ENCODE data around the gene UBAC2.
A peak's percentile ranks its signal among the peaks of the same experiment; 100 is the strongest.

The UBAC2 gene

DNA sequence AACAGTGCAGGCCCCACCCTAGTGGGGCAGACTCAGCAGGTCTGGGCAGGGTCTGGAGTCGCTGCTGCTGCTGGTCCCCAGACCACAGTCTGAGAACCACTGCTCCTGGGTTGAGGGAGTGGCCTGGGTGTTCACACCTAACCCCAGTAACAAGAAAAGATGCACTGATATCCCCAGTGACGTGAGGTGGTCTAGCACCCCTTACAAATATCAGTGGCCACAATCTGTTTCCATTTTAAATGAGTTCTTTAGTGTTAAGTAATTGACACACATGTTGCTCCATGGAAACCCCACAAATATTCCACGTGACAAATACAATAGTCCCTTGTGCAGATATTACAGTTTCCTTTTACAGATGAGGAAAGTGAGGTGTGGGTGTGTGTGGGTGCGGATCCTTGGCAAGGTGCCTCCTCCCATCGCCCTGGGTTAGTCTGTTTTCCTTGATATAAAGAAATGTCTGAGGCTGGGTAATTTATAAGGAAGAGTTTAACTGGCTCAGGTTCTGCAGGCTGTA, 202.9 kb downstream of the UBAC2 start:
- H3K4me3 ChIP-seq (ENCODE audit: low read depth, low read length, poor library complexity, severe bottlenecking) = no peak overlapping the region
- H3K36me3 ChIP-seq (ENCODE audit: insufficient read depth, low read length) = no peaks in the 10 kb centered on the region
- no peaks in the 10 kb centered on the region for H3K9me2 ChIP-seq (ENCODE audit: low read depth, low read length)
- H3K27ac ChIP-seq (ENCODE audit: low read depth, low read length, poor library complexity, severe bottlenecking) = no peak overlapping the region
- peaks cover 7% of the 10 kb centered on the region for H3K4me1 ChIP-seq (ENCODE audit: insufficient read depth, low read length, severe bottlenecking)
- TF ChIP-seq, protein P1, sequence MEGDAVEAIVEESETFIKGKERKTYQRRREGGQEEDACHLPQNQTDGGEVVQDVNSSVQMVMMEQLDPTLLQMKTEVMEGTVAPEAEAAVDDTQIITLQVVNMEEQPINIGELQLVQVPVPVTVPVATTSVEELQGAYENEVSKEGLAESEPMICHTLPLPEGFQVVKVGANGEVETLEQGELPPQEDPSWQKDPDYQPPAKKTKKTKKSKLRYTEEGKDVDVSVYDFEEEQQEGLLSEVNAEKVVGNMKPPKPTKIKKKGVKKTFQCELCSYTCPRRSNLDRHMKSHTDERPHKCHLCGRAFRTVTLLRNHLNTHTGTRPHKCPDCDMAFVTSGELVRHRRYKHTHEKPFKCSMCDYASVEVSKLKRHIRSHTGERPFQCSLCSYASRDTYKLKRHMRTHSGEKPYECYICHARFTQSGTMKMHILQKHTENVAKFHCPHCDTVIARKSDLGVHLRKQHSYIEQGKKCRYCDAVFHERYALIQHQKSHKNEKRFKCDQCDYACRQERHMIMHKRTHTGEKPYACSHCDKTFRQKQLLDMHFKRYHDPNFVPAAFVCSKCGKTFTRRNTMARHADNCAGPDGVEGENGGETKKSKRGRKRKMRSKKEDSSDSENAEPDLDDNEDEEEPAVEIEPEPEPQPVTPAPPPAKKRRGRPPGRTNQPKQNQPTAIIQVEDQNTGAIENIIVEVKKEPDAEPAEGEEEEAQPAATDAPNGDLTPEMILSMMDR (IDR thresholded peaks at IDR 0.05; ENCODE audit: low read length) = no peak
- no peak for TF ChIP-seq EZH2 (IDR thresholded peaks at IDR 0.05; ENCODE audit: borderline replicate concordance, low read length)
- no peak overlapping the region for H2AFZ ChIP-seq (ENCODE audit: low read length)
- H3K4me2 ChIP-seq (ENCODE audit: low read length) = no peak overlapping the region; the same call in 1 of the 2 replicates
- no peaks in the 10 kb centered on the region for H3F3A ChIP-seq (ENCODE audit: insufficient read depth, low read length)
- no peaks in the 10 kb centered on the region for H3K79me2 ChIP-seq (ENCODE audit: insufficient read depth, low read length)
- H3K9ac ChIP-seq (ENCODE audit: low read length) = no peak overlapping the region
- no peaks in the 10 kb centered on the region for H3K9me3 ChIP-seq (ENCODE audit: low read length)
- no peaks in the 10 kb centered on the region for H4K20me1 ChIP-seq (ENCODE audit: insufficient read depth, low read length)
- H3K27me3 ChIP-seq (ENCODE audit: insufficient read depth, low read length) = peaks cover 3% of the 10 kb centered on the region; the same call in 1 of the 2 replicates

DNA sequence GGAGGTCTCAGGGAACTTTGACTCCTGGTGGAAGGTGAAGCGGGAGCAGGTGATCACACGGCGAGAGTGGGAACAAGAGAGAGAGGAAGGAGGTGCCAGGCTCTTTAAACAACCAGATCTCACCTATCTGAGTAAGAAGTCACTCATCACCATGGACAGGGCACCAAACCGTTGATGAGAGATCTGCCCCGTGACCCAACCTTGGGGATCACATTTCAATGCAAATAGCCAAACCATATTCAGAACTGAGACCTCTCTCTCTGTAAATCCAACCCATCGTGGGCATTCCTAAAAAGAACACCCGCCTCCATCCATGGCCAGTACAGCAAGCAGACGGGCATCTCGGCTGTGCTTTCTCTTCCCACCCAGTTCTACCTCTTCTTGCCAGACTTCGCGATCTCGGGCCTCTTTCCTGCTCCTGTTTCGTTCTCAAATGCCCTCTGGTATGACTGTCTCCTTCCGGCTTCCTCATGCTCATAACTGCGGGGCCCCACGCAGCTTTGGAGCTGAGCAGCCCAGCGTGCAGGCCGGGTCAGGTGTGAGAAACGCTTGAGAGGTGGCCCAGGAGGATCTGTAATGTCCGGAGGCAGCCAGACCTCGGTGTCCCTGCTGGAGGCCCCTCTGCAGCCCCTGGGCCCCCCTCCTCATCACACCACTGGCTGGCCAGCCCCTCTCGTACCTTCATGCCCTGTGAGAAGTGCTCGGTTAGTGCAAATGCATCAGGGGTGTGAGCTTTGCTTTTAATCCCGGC, 203.5 kb downstream of the UBAC2 start:
- TF ChIP-seq, protein P1 (IDR thresholded peaks at IDR 0.05; ENCODE audit: low read length) = no peak
- peaks cover 7% of the 10 kb centered on the region for H3K4me1 ChIP-seq (ENCODE audit: insufficient read depth, low read length, severe bottlenecking)
- no peaks in the 10 kb centered on the region for H3K79me2 ChIP-seq (ENCODE audit: insufficient read depth, low read length)
- H3K9me2 ChIP-seq (ENCODE audit: low read depth, low read length) = no peaks in the 10 kb centered on the region
- no peak overlapping the region for H2AFZ ChIP-seq (ENCODE audit: low read length)
- no peaks in the 10 kb centered on the region for H3K9me3 ChIP-seq (ENCODE audit: low read length)
- H3K9ac ChIP-seq (ENCODE audit: low read length) = no peak overlapping the region
- peak overlapping the region; percentile 3 for H3K4me3 ChIP-seq (ENCODE audit: low read depth, low read length, poor library complexity, severe bottlenecking)
- H4K20me1 ChIP-seq (ENCODE audit: insufficient read depth, low read length) = no peaks in the 10 kb centered on the region
- H3K36me3 ChIP-seq (ENCODE audit: insufficient read depth, low read length) = no peaks in the 10 kb centered on the region
- H3K27ac ChIP-seq (ENCODE audit: low read depth, low read length, poor library complexity, severe bottlenecking) = no peak overlapping the region
- H3K27me3 ChIP-seq (ENCODE audit: insufficient read depth, low read length) = no peaks in the 10 kb centered on the region; the same call in 1 of the 2 replicates
- H3F3A ChIP-seq (ENCODE audit: insufficient read depth, low read length) = no peaks in the 10 kb centered on the region
- peak overlapping the region; percentile 18; the same call in 1 of the 2 replicates for H3K4me2 ChIP-seq (ENCODE audit: low read length)

DNA sequence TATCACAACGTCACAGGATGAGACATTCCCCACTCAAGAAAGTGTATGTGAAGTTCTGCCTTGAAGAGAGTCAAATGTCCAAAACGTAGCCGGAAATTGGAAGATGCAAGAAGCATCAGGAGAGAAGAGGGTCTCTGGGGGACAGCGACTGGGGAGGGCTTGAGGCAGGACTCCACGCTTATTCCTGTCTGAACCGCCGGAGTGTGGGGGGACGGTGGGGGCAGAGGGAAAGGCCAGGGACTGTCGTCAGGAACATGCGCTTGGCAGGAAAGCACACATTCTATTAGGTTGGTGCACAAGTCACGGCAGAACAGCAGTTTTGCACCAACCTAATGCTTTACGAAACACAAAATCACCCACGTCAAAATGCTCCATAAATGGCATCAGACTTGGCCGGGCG, 205.3 kb downstream of the UBAC2 start:
- TF ChIP-seq, protein P1 (IDR thresholded peaks at IDR 0.05; ENCODE audit: low read length) = no peak
- no peak for TF ChIP-seq EZH2 (IDR thresholded peaks at IDR 0.05; ENCODE audit: borderline replicate concordance, low read length)
- no peak overlapping the region for H2AFZ ChIP-seq (ENCODE audit: low read length)
- no peaks in the 10 kb centered on the region for H3K9me3 ChIP-seq (ENCODE audit: low read length)
- no peak overlapping the region for H3K9ac ChIP-seq (ENCODE audit: low read length)
- H3K27ac ChIP-seq (ENCODE audit: low read depth, low read length, poor library complexity, severe bottlenecking) = no peak overlapping the region
- no peaks in the 10 kb centered on the region for H3K9me2 ChIP-seq (ENCODE audit: low read depth, low read length)
- H3K36me3 ChIP-seq (ENCODE audit: insufficient read depth, low read length) = no peaks in the 10 kb centered on the region
- H3K4me1 ChIP-seq (ENCODE audit: insufficient read depth, low read length, severe bottlenecking) = peaks cover 7% of the 10 kb centered on the region
- H3K4me2 ChIP-seq (ENCODE audit: low read length) = no peak overlapping the region
- H4K20me1 ChIP-seq (ENCODE audit: insufficient read depth, low read length) = no peaks in the 10 kb centered on the region
- no peak overlapping the region for H3K4me3 ChIP-seq (ENCODE audit: low read depth, low read length, poor library complexity, severe bottlenecking)
- no peaks in the 10 kb centered on the region; the same call in 1 of the 2 replicates for H3K27me3 ChIP-seq (ENCODE audit: insufficient read depth, low read length)
- no peaks in the 10 kb centered on the region for H3F3A ChIP-seq (ENCODE audit: insufficient read depth, low read length)
- H3K79me2 ChIP-seq (ENCODE audit: insufficient read depth, low read length) = no peaks in the 10 kb centered on the region

Data from OCI-LY1 (cell line).